ENCODE measurements around the gene EPHA8.
A peak's percentile ranks its signal among the peaks of the same experiment; 100 is the strongest.

The EPHA8 gene

GRCh38 chr1:22562584-22563583, at the start of gene EPHA8:
EPHA8 (plus strand) TSS chr1:22563489; CDS start chr1:22563636, 147 bp downstream.
- DNase-seq (ENCODE audit: low read depth), result no peak

DNA sequence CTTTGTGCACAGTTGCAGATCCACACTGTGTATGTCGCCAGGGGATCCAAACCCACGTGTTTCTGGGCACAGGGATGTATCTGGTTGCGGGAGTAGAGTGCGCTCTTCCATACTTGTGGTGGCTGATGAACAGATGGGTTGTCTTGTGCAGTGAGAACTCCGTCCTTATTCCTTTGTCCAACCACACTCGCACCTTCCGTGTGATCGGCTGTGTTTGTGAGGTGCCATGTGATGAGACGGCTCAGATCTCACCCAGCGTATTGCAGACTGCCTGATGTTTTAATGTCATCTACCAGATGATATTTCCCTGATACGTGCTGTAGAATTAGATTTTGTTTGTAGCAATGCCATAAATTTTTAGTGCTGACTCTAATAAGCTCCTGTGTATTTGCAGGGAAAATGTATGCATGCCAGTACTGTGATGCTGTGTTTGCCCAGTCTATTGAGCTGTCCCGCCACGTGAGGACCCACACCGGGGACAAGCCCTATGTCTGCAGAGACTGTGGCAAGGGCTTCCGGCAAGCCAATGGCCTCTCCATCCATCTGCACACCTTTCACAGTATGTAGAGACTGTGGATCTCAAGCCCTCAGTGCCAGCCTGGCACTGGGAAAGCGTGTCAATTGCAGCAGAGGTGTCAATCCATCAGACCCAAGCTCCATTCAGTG, 46.2 kb upstream of the EPHA8 start:
- DNase-seq (ENCODE audit: low read depth), result no peak

- no peak for DNase-seq (ENCODE audit: low read depth)
Measured at GRCh38 chr1:22517956-22518355, 45.3 kb upstream of the EPHA8 start.

- DNase-seq (ENCODE audit: low read depth), result no peak
Measured at GRCh38 chr1:22518379-22518778, 44.9 kb upstream of the EPHA8 start.

- no peak for DNase-seq (ENCODE audit: low read depth)
Measured at GRCh38 chr1:22520871-22521270, 42.4 kb upstream of the EPHA8 start.

DNA sequence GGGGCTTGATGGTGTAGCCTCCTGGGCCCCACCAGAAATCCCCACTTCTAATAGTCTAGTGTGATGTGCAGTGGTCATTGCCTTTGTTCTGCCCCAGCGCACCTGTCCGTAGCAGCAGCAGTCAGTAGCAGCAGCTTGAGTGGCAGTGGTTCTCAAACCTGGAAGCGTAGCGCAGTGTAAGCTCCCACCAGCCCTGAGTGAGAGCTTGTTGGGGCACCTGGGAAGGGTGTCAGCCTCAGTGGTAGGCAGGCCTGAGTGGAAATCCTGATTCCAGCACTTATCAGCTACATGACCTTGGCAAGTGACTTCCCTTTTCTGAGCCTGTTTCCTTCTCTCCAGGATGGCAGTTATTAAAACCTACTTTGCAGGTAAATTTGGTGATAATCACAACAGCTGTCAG, 41.6 kb upstream of the EPHA8 start:
- DNase-seq (ENCODE audit: low read depth), result no peak

DNA sequence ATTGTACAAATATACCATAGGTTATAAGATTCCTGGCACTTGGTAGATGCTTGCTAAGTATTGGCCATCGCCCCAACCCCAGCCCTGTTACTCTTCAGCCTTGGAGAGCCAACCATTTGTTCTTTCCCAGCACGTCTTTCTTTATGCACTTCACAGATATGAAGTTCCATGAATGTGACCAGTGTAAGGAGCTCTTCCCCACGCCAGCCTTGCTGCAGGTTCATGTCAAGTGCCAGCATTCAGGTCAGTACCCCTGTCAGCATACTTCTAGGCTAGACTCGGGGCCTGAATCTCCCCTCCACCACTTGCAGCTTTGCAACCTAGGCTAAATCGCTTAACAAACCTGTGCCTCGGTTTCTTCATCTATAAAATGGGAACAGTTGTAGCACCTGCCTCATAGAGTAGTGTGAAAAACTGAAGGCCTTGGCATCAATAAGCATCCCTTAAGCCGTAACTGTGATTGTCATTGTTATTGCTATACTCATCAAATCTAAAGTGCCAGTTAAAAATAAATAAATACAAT, 41.0 kb upstream of the EPHA8 start:
- no peak for DNase-seq (ENCODE audit: low read depth)

GRCh38 chr1:22524481-22524880, 38.8 kb upstream of the EPHA8 start:
- no peak for DNase-seq (ENCODE audit: low read depth)

- no peak for DNase-seq (ENCODE audit: low read depth)
Measured at GRCh38 chr1:22525211-22525610, 38.1 kb upstream of the EPHA8 start.

DNA sequence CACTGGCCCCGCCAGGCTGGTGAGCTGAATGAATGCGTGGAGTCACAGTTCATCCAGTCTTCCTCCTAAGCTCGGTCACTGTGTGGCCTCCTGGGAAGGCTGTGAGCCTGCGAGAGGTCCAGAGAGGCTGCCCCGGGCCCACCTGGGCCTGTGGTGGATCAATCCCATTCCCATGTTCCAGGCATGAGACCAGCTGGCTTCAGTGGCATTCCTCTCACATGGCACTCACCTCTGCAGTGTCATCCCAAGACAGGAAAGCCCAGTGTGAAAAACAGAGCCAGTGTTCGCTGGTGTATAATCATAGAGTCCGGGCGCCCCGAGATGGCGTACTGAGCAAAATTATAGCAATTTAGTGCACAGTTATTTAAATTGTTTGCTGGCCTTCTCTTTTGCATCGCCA, 37.6 kb upstream of the EPHA8 start:
- DNase-seq (ENCODE audit: low read depth), result no peak

GRCh38 chr1:22526098-22526497, 37.2 kb upstream of the EPHA8 start:
- DNase-seq (ENCODE audit: low read depth), result no peak

DNA sequence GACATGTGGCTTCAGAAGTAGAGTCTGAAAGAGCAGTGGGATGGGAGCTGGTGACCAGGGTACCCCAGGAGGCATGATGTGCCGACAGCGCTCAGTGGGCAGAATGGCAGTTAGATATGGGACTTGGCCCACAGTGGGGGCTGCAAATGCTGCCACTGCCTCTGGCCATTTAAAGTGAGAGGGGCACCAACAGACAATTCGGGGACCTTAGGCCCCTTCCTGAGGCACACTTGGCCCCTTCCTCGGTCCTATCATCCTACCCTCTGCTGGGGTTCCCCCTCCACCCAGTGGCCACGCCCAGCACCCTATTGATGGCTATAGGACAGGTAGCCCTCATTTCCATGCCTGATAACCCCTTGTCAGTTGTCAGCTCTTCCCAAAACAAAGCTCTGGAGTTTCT, 36.6 kb upstream of the EPHA8 start:
- no peak for DNase-seq (ENCODE audit: low read depth)

GRCh38 chr1:22527122-22527521, 36.2 kb upstream of the EPHA8 start:
- no peak for DNase-seq (ENCODE audit: low read depth)

DNA sequence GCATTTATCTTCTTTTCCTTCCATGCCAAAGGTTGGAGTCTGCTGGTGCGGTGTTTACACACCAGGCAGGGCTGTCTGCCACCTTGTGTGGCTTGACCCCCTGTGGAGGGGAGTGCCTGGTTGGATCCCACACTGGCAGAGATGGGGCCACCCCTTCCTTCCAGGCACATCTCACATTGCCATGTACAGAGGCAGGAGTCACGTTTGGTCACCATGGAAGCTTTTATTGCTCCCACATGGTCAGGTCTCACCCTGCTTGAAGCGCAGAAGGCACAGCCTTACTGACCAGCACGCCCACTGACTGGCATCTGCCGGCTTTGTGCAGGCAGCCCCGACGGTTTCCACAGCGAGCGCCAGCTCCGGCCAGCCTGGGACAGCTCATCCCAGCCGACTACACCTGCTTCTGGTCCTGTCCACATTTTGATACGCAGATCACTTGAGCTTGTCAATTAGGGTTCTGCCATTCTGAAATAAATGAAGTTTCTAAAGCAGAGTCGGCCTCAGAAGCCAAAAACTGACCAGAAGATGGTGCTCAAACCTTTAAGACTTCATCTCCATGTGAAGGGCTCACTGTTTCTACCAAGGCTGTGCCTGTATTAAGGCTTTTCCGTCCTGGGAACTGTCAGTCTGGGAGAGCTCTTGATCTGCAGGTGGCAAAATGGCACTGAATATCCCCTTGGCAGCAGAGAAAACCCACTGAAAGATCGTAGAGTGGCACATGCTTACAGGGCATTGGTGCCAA, 35.6 kb upstream of the EPHA8 start:
- DNase-seq (ENCODE audit: low read depth), result no peak

GRCh38 chr1:22528451-22528850, 34.8 kb upstream of the EPHA8 start:
- no peak for DNase-seq (ENCODE audit: low read depth)

- peak; percentile 33 for DNase-seq (ENCODE audit: low read depth)
Measured at GRCh38 chr1:22529901-22530621, 33.2 kb upstream of the EPHA8 start.

- DNase-seq (ENCODE audit: low read depth), result no peak
Measured at GRCh38 chr1:22530715-22531114, 32.6 kb upstream of the EPHA8 start.

GRCh38 chr1:22531251-22531650, 32.0 kb upstream of the EPHA8 start:
- DNase-seq (ENCODE audit: low read depth), result no peak

- no peak for DNase-seq (ENCODE audit: low read depth)
Measured at GRCh38 chr1:22533244-22533895, 29.9 kb upstream of the EPHA8 start.

DNA sequence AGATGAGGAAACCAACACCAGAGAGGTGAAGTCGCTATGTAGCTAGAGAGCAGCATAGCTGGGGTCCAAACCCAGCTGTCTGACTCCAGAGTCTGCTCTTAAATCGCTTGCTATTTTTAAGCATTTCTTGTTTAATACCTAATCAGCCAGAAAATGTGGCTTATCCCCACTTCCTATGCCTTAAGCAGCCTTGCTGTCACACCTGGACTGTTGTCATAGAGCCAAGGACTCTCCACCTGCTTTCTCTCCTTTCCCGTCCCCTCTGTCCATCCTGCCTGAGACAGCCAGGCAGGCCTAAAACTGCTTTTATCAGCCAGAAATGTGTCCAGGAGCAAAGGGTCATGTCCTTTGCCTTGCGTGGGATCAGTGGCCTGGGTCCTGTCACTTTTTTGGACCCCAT, 28.3 kb upstream of the EPHA8 start:
- DNase-seq (ENCODE audit: low read depth), result no peak

GRCh38 chr1:22535399-22535798, 27.9 kb upstream of the EPHA8 start:
- no peak for DNase-seq (ENCODE audit: low read depth)

Data from GM04503 (cell line).